Bronchial epithelial cell (primary cell): ENCODE results near the gene MPRIP. TPM values are rescaled to one million over a fixed set of nuclear protein-coding genes. Genes with fewer than 3 reads are reported as not detected.

Source experiments
- DNase-seq: peaks from one replicate; pipeline ENCODE4 v3.0.0-alpha.2; 2010; ENCODE audit warnings: low read depth
- FAIRE-seq: peaks from 2 replicates; lab custom pipeline; 2011; peaks lifted over from hg19 to GRCh38; lab: Jason Lieb, UNC
- H3K27me3 ChIP-seq: 2 replicates; pipeline ENCODE4 v1.5.1; 2011; ENCODE audit warnings: low read length; ENCODE audit not compliant: control insufficient read depth, insufficient read depth
- H3K36me3 ChIP-seq: 2 replicates; pipeline ENCODE4 v1.5.1; 2011; ENCODE audit warnings: low read length; ENCODE audit not compliant: control insufficient read depth, insufficient read depth
- H3K4me3 ChIP-seq: 2 replicates; pipeline ENCODE4 v1.5.1; 2011; ENCODE audit warnings: mild to moderate bottlenecking, low read depth, low read length, control low read depth
- total RNA-seq: library from RNA; depleted of rRNA; stranded (reverse); fragments of >200 nt; gene quantifications from 2 replicates; pipeline ENCODE4 v1.2.1, GENCODE V29; 2014
- TF ChIP-seq, protein P1 (sequence below): IDR thresholded peaks from 2 replicates; pipeline ENCODE4 v1.5.1; 2011; ENCODE audit warnings: mild to moderate bottlenecking, moderate library complexity, low read length, control low read depth, inconsistent platforms; ENCODE audit not compliant: insufficient read depth, severe bottlenecking

MPRIP gene
- total RNA-seq, 1 donor from 2014 or later: 183 TPM

DNA sequence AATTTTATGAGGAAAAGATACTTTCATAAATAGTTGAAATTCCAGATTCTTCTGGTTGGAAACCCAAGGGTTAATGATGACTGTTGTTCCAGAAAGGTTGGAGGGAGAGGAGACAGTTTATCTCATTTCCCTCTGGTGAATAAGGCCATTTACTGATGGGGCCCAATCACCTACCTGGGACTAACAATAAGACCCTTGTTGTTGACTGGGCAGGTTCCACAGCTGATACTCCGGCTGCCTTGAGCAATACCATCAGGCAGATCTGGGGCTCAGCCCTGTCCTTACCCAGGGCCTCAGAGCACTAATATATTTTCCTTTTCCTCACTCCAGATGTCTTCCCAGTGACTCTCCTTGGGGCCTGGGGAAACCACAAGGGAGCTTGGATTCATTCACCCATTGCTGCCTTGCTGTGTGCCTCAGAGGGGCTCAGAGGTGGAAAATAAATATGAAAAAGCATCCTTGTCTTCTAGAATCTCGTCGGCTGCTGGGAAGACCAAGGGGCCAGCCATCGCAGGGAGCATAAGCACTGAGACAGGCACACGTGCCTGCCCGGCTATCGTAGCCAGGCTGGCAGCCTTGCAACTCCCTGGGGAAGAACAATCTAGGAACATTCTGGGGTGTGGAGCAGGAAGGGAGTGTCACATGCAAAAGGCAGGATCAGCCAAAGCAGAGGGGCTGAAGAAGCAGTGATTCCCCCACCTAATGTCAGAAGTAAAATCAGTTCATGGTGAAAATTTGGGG lies 54.4 kb downstream of the MPRIP start:
- Histone ChIP-seq H3K36me3 (peaks cover 27% of the 10 kb centered on the region), H3K27me3 (no peaks in the 10 kb centered on the region), H3K4me3 (no peak overlapping the region)
- TF ChIP-seq, protein P1, sequence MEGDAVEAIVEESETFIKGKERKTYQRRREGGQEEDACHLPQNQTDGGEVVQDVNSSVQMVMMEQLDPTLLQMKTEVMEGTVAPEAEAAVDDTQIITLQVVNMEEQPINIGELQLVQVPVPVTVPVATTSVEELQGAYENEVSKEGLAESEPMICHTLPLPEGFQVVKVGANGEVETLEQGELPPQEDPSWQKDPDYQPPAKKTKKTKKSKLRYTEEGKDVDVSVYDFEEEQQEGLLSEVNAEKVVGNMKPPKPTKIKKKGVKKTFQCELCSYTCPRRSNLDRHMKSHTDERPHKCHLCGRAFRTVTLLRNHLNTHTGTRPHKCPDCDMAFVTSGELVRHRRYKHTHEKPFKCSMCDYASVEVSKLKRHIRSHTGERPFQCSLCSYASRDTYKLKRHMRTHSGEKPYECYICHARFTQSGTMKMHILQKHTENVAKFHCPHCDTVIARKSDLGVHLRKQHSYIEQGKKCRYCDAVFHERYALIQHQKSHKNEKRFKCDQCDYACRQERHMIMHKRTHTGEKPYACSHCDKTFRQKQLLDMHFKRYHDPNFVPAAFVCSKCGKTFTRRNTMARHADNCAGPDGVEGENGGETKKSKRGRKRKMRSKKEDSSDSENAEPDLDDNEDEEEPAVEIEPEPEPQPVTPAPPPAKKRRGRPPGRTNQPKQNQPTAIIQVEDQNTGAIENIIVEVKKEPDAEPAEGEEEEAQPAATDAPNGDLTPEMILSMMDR: no peak
- FAIRE-seq: no peak
- DNase-seq: no peak

DNA sequence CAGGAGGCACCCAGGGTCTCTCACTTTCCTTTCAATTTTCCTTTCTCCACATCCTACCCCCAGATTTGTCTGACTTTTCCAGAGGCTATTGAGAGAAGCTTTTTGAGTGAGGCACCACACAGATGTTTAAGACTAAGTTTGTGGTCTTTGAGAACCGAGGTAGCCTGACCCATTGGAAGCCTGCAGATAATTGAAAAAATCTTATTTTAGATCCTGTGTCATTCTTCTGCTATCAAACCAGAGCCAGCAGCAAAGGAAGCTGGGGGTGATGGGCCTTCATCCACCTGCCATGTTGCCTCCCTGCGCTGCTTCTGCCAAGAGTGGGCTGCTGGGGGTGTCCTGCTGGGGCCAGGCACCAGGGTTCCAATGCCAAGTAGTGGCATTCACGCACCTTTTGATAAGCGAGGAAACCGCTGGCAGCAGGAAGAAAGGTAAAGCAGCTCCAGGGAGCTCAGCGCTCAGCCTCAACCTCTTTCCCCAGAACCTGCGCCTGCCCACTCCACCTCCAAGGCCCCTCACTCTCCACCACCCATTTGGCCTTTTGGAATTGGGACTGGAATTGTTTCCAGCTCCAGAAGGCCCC lies 55.6 kb downstream of the MPRIP start:
- no peak overlapping the region for H3K4me3 ChIP-seq
- H3K27me3 ChIP-seq: no peaks in the 10 kb centered on the region
- TF ChIP-seq, protein P1: no peak
- FAIRE-seq (no peak), DNase-seq (no peak)
- peaks cover 28% of the 10 kb centered on the region for H3K36me3 ChIP-seq

DNA sequence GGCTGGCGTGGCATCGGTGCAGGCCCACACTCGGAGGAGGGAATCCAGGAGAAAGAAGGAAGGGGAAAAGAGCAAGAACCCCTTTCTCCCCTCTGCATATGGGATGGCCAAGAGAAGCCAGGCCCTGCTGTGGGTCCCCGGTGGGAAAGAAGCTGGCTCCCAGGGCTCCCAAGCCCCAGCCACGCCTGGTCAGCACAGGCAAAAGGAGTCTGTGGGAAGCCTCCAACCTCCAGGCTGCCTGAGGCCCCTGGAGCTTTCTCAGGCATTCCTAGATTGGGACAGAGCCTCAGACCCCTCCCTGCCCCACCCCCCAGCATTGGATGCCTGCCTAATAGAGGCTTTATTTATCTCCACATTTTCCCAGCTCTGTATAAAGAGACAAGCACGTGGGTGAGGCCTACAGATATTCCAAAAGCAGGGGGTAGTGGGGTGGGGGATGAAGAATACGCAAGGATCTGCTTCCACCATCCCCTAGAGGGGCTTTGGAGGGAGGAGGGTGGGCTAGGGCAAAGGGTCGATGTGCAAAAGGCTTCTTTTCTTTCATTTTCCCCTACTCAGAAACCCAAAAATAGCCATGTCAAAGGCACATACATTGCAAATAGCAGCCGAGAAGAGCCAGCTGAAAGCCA lies 56.4 kb downstream of the MPRIP start:
- Histone ChIP-seq H3K4me3 (no peak overlapping the region), H3K36me3 (peaks cover 29% of the 10 kb centered on the region), H3K27me3 (no peaks in the 10 kb centered on the region)
- DNase-seq (no peak), FAIRE-seq (no peak)
- TF ChIP-seq, protein P1: no peak

GRCh38 chr17:17102176-17102575 lies 59.9 kb downstream of the MPRIP start:
- FAIRE-seq (no peak), DNase-seq (no peak)
- peaks cover 23% of the 10 kb centered on the region for H3K36me3 ChIP-seq

GRCh38 chr17:17103160-17103559 lies 60.9 kb downstream of the MPRIP start:
- Histone ChIP-seq H3K27me3 (no peaks in the 10 kb centered on the region), H3K4me3 (no peak overlapping the region), H3K36me3 (peaks cover 18% of the 10 kb centered on the region)
- TF ChIP-seq, protein P1: no peak
- FAIRE-seq (no peak), DNase-seq (no peak)

More at GRCh38 chr17:17102176-17102575, 59.9 kb downstream of the MPRIP start:
- H3K4me3 ChIP-seq: no peak overlapping the region
- TF ChIP-seq, protein P1: no peak
- H3K27me3 ChIP-seq: no peaks in the 10 kb centered on the region
